Measurements from ENCODE around the gene U2AF2.

DNA sequence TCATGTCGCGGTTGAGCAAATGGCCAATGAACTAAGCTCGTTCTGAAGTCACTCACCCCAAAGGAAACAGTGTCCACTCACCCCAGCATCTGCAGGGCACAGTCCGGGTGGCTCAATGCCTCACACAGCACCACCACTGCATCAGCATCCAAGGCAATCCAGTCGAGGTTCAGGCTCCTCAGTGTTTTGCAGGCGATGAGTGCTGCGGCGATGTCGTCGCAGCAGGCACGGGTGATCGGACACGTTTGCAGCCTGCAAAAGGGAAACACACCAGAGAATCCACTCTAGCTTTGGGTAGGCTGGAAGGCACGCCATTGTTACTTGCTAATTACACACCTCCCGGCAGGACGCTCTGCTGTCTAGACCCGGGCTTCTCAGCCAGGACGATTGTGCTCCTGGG lies 56.9 kb downstream of the U2AF2 start:
- no peak for TF ChIP-seq EZH2 (optimal IDR thresholded peaks at IDR 0.05; ENCODE audit: low read depth, low read length)
- TF ChIP-seq, protein P1, sequence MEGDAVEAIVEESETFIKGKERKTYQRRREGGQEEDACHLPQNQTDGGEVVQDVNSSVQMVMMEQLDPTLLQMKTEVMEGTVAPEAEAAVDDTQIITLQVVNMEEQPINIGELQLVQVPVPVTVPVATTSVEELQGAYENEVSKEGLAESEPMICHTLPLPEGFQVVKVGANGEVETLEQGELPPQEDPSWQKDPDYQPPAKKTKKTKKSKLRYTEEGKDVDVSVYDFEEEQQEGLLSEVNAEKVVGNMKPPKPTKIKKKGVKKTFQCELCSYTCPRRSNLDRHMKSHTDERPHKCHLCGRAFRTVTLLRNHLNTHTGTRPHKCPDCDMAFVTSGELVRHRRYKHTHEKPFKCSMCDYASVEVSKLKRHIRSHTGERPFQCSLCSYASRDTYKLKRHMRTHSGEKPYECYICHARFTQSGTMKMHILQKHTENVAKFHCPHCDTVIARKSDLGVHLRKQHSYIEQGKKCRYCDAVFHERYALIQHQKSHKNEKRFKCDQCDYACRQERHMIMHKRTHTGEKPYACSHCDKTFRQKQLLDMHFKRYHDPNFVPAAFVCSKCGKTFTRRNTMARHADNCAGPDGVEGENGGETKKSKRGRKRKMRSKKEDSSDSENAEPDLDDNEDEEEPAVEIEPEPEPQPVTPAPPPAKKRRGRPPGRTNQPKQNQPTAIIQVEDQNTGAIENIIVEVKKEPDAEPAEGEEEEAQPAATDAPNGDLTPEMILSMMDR (IDR thresholded peaks at IDR 0.05; ENCODE audit: low read length): no peak
- TF ChIP-seq EZH2phosphoT487 (IDR thresholded peaks at IDR 0.05; ENCODE audit: low read length): no peak

Data from MM.1S (cell line).